ENCODE measurements around the gene NINJ2. TPM values are rescaled to one million over a fixed set of nuclear protein-coding genes. Genes with fewer than 3 reads are reported as not detected.
"Not testable (repeated sequence)": the region's sequence is repeated elsewhere in the genome, so short reads cannot be mapped to it uniquely, and the experiment has no call there.

The NINJ2 gene
- total and polyA plus RNA-seq, 12 donors = 1.1 to 9.1 (median 2.0) TPM

DNA sequence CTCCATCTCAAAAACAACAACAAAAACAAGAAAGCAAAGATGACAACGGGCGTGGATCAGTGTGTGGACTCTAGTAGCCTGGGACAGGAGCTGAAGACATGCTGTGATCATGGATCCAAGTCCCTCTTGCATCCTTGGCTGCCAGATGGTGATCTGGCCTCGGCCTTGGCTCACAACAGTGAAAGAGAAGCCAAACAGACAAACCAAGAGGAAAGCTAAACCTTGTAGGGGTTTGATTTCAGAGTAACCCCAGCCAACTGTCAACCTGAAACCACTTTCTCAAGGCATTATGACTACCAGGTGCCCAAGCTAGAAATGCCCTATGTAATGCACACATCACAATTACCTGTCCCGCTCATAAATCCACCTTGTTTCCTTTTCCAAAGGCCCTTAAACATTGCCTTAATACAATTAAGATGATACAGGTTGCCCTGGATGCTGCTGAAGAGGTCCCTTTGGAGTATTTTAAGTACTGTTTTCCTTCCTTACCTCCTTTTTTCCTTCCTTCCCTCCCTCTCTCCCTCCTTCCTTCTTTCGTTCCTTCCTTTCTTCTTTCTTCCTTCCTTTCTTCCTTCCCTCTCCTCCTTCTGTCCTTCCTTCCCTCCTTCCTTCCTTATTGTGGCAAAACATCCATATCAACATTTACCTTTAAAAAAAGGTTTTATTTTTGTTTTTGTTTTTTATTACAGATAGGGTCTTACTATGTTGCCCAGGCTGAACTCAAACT lies 41.4 kb upstream of the NINJ2 start:
- Histone ChIP-seq H3K27me3 (no peaks in the 10 kb centered on the region), H3K4me1 (replicated peaks in 1 of 2) (no peaks in the 10 kb centered on the region), H3K36me3 (replicated peaks in 1 of 2) (no peaks in the 10 kb centered on the region), H3K27ac (no peak overlapping the region), H3K9me3 (replicated peaks in 1 of 3) (no peaks in the 10 kb centered on the region), H3K4me3 (no peak overlapping the region)
- WGBS, 4 donors = 79 to 86% (median 83%) methylated on average over 5 of the region's 5 CpGs
- intact Hi-C loops (cut with DNase I) = no loop called here
- DNase-seq = peak in 2 of 7 donors; percentile 12 to 18
- no peak for TF ChIP-seq POLR2A (IDR thresholded peaks at IDR 0.05)
- TF ChIP-seq, protein P1, sequence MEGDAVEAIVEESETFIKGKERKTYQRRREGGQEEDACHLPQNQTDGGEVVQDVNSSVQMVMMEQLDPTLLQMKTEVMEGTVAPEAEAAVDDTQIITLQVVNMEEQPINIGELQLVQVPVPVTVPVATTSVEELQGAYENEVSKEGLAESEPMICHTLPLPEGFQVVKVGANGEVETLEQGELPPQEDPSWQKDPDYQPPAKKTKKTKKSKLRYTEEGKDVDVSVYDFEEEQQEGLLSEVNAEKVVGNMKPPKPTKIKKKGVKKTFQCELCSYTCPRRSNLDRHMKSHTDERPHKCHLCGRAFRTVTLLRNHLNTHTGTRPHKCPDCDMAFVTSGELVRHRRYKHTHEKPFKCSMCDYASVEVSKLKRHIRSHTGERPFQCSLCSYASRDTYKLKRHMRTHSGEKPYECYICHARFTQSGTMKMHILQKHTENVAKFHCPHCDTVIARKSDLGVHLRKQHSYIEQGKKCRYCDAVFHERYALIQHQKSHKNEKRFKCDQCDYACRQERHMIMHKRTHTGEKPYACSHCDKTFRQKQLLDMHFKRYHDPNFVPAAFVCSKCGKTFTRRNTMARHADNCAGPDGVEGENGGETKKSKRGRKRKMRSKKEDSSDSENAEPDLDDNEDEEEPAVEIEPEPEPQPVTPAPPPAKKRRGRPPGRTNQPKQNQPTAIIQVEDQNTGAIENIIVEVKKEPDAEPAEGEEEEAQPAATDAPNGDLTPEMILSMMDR (IDR thresholded peaks at IDR 0.05) = no peak

DNA sequence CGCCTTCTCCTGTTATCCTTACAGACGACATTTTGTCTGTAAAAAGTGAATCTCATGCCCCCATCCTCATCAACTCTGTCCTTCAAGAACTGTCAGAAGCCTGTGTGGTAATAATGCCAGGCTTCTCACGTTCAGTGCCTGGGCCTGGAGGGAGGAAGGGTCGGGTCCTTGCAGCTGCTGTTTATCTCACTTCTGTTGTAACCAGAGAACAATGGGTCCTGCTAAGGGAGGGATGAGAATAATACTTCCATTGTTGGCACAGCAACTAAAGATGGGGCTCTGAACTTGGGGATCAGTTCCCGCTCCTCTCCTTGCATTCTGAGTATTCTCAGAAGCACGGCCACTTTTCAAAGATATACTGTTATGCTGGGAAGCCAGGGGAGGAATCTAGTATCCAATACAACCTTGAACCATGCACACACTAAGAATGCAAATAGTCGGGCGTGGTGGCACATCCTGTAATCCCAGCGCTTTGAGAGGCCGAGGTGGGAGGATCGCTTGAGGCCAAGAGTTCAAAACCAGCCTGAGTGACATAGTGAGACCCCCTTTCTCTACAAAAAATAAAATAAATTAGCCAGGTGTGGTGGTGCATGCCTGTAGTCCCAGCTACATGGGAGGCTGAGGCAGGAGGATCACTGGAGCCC lies 38.8 kb upstream of the NINJ2 start:
- Histone ChIP-seq H3K4me3 (no peak overlapping the region), H3K9me3 (replicated peaks in 1 of 3) (peaks cover 0 to 14% (median 0%) of the 10 kb centered on the region in 3 donors), H3K27ac (no peak overlapping the region), H3K36me3 (replicated peaks in 1 of 2) (no peaks in the 10 kb centered on the region), H3K27me3 (no peaks in the 10 kb centered on the region), H3K4me1 (replicated peaks in 1 of 2) (no peaks in the 10 kb centered on the region)
- DNase-seq = no peak
- intact Hi-C loops (cut with DNase I) = no loop called here
- TF ChIP-seq, protein P1 (IDR thresholded peaks at IDR 0.05) = no peak
- no peak for TF ChIP-seq POLR2A (IDR thresholded peaks at IDR 0.05)
- WGBS, 4 donors = 77 to 87% (median 82%) methylated on average over 11 of the region's 11 CpGs

DNA sequence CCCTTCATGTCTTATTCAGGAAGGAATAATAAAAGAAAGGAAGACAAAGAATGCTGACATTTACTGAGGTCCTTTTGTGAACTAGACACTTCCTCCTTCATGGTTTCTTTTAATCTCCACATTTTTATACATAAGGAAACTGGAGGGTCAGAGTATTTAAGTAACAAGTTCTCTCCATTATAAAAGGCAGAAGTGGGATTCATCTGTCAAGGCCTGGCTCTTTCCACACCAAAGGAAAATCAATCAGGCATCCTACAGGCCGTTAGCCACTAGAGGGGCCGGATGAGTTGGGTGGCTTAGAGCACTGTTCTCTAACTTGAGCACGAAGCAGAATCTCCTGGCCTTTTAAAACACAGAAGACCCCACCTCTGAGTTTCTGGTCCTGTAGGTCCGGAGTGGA lies 36.8 kb upstream of the NINJ2 start:
- DNase-seq = no peak
- WGBS, 4 donors = 81 to 87% (median 84%) methylated on average over 4 of the region's 4 CpGs
- Histone ChIP-seq H3K27me3 (no peaks in the 10 kb centered on the region), H3K9me3 (replicated peaks in 1 of 3) (peaks cover 0 to 14% (median 0%) of the 10 kb centered on the region in 3 donors), H3K4me3 (no peak overlapping the region), H3K27ac (no peak overlapping the region), H3K4me1 (replicated peaks in 1 of 2) (no peaks in the 10 kb centered on the region), H3K36me3 (replicated peaks in 1 of 2) (no peaks in the 10 kb centered on the region)
- TF ChIP-seq, protein P1 (IDR thresholded peaks at IDR 0.05) = no peak
- no peak for TF ChIP-seq POLR2A (IDR thresholded peaks at IDR 0.05)
- intact Hi-C loops (cut with DNase I) = no loop called here

DNA sequence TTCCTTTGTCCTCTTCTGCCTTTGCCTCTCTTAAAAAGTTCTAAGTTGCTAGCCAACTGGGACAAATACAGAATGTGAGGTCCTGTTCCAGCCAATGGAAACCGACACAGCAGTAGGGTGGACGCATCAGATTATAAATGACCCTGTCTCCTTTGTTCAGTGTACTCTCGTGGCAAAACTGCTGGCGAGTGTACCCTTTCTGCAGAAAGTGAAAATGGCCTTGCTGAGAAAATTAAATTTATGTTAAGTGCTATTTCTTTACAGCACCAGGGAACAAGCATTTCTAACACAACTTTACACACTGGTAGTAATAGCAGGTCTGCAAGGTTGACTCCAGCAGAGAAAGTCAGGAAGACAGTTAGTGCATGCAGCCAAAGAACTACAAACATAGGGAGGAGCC lies 35.0 kb upstream of the NINJ2 start:
- WGBS, 4 donors = 89 to 90% (median 90%) methylated on average over 4 of the region's 4 CpGs
- H3K4me1 ChIP-seq (replicated peaks in 1 of 2); DNase-seq; H3K36me3 ChIP-seq (replicated peaks in 1 of 2); intact Hi-C loops (cut with DNase I); H3K27ac ChIP-seq; H3K4me3 ChIP-seq; H3K27me3 ChIP-seq: not testable (repeated sequence)
- H3K9me3 ChIP-seq (replicated peaks in 1 of 3) = peaks cover 0 to 14% (median 0%) of the 10 kb centered on the region in 3 donors
